ENCODE results near the gene TARS3.

- no peak for TF ChIP-seq EZH2 (IDR thresholded peaks at IDR 0.05)
- TF ChIP-seq POLR2AphosphoS5 (IDR thresholded peaks at IDR 0.05; ENCODE audit: borderline replicate concordance, low read depth, low read length) = no peak
These were observed 41.6 kb upstream of the TARS3 start for GRCh38 chr15:101765772-101766456.

Data from SK-N-MC (cell line).